ENCODE results near the gene MOB3A.

MOB3A gene

DNA sequence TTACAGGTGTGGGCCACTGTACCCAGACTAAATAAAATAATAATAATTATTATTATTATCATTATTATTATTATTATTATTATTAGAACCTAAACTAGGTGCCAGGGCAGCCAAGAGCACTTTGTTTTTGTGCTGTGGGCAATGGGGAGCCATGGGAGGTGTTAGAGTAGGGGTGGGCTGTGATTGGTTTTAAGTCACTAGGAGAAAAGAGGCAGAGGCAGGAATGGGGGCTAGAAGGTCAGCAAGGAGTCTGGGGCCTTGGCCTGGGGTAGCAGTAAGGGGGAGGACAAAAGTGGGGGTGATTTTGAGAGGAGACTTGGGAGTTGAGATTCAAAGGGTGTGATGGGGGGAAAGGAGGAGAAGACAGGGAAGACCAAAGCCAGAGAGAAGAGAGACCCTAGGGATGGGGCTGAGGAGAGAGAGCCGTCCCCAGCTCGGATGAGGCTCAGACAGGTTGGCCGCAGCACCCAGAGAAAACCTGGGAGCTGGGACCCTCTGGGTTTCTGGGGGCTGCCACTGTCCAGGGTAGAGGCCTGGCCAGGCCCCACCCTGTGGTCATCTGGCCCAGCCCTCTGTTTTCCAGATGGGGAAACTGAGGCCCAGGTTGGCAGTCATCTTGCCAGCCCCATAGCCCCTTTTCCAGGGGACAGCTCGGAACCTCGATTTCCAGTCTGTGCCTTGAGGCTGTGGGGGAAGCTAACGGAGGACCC, 62.9 kb downstream of the MOB3A start:
- no peak for DNase-seq (ENCODE audit: low read depth)

GRCh38 chr19:2032296-2032941, 63.7 kb downstream of the MOB3A start:
- no peak for DNase-seq (ENCODE audit: low read depth)

DNA sequence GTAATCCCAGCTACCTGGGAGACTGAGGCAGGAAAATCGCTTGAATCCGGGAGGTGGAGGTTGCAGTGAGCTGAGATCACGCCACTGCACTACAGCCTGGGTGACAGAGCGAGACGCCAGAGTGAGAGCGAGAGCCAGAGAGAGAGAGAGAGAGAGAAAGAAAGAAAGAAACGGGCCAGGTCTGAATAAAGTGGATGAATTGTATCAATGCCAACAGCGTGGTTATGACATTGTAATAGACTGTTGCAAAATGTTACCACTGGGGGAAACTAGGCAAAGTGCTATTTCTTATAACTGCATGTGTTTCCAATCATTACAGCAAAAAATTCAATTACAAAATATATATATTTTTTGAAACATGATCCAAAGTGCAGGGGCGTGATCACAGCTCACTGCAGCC, 68.8 kb downstream of the MOB3A start:
- DNase-seq (ENCODE audit: low read depth): no peak

- DNase-seq (ENCODE audit: low read depth): no peak
Observed at GRCh38 chr19:2026770-2027169, 69.4 kb downstream of the MOB3A start.

DNA sequence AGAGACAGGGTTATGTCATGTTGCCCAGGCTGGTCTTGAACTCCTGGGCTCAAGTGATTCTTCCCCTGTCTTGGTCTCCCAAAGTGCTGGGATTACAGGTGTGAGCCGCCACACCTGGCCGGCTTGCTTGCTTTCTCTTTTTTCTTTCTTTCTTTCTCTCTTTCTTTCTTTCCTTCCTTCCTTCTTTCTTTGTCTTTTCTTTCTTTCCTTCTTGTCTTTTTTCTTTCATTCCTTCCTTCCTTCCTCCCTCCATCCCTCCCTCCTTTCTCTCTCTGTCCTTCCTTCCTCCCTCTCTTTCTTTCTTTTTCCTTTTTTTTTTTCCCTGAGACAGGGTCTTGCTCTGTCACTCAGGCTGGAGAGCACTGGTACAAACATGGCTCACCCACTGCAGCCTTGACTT, 73.8 kb downstream of the MOB3A start:
- no peak for DNase-seq (ENCODE audit: low read depth)

DNA sequence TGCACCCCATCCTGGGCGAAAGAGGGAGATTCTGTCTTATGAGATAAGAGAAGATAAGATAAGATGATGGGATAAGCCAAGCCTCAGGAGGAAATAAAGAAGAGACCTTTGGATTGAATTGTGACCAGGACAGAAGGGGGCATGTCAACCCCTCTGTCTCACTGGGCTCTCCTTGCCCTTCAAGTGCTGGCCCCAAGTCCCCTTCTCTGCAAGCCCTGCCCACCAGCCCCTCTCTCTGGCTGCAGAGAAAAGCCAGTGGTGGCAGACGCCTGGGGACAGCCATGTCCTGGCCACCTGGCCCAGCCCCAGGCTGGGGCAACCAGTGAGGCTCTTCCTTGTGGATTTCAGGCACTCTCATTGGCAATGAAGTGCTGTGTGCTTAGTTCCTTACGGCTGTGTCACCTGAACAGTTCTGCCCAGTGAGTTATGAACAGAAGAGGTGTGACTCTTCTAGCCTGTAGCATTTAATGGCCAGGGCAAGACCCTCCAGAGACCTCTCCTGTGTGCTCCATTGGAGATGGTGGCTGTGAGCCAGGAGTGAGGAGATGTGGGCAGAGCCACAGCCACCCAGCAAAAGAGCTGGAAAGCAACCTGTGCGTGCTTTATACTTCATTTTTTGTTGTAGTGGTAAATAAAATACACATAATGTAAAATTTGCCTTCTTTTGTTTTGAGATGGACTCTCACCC, 74.5 kb downstream of the MOB3A start:
- no peak for DNase-seq (ENCODE audit: low read depth)

Data from non-pigmented ciliary epithelial cell (primary cell).